K562 (cell line): Measurements from ENCODE around the gene CPLX4. TPM values are rescaled to one million over a fixed set of nuclear protein-coding genes. Genes with fewer than 3 reads are reported as not detected.

ENCODE experiments used
- ATAC-seq: fragments of 200-7000 bp; cut with Tn5 transposase; 3 replicates; pipeline ENCODE4 v1.9.1; 2020; ENCODE audit warnings: moderate library complexity
- BruUV-seq: library from RNA; stranded (reverse); fragments of 400-500 nt; replicated peaks from 2 replicates; lab custom pipeline; 2021; lab: Mats Ljungman, UMichigan
- CTCF ChIA-PET: fragments of 300-600 bp; formaldehyde crosslinking; extraction: SDS; loops from one replicate; lab custom pipeline; 2021; ENCODE audit warnings: low intra/inter-chr PET ratio; lab: Yijun Ruan, JAX
- POLR2A ChIA-PET: fragments of 300-600, 350-650 bp; sonication (Branson Sonifier 250); formaldehyde crosslinking; extraction: SDS; loops from one replicate; lab custom pipeline; 2021; ENCODE audit warnings: antibody characterized with exemption, inconsistent platforms; lab: Yijun Ruan, JAX
- DNase-seq, 4 experiments: peaks; one replicate each; pipeline versions ENCODE4 v3.0.0 to v3.0.0-alpha.2; 2011 to 2018; ENCODE audit warnings: low spot score in 3 of 4, mixed read lengths in 3 of 4; ENCODE audit errors: extremely low read depth in 1 of 4
- FAIRE-seq: peaks from 2 replicates; lab custom pipeline; 2011; peaks lifted over from hg19 to GRCh38; lab: Jason Lieb, UNC
- H2AFZ ChIP-seq: 2 replicates; pipeline ENCODE4 v1.6.0; 2011; ENCODE audit warnings: low read depth, low read length, control low read depth, inconsistent platforms
- H3K27ac ChIP-seq: fragments of 200-600 bp; 3 replicates; pipeline ENCODE4 v1.8.0; 2011; ENCODE audit warnings: low read depth, mild to moderate bottlenecking, control low read depth, inconsistent platforms, low read length, moderate library complexity, mixed read lengths; ENCODE audit errors: extremely low read depth
- H3K27me3 ChIP-seq, 2 experiments: fragments of 300-600 bp in 1 of 2; 2 replicates in 1 of 2; 3 replicates in 1 of 2; pipeline versions ENCODE4 v1.6.0 to v1.8.0; 2011; ENCODE audit warnings: inconsistent platforms in 2 of 2, low read length in 2 of 2, mild to moderate bottlenecking in 1 of 2, mixed read lengths in 1 of 2, moderate library complexity in 1 of 2; ENCODE audit not compliant: control insufficient read depth in 2 of 2, insufficient read depth in 2 of 2
- H3K36me3 ChIP-seq: fragments of 300-600 bp; 3 replicates; pipeline ENCODE4 v1.8.0; 2011; ENCODE audit warnings: mild to moderate bottlenecking, low read length, inconsistent platforms; ENCODE audit not compliant: control insufficient read depth, insufficient read depth
- H3K4me1 ChIP-seq, 2 experiments: fragments of 200-600 bp in 1 of 2; replicated peaks in 1 of 2; 2 replicates in 1 of 2; 3 replicates in 1 of 2; pipeline versions ENCODE4 v1.5.1 to v1.8.0; 2011; ENCODE audit warnings: inconsistent platforms in 2 of 2, low read length in 2 of 2, mild to moderate bottlenecking in 1 of 2, mixed read lengths in 1 of 2, moderate library complexity in 1 of 2; ENCODE audit not compliant: control insufficient read depth in 2 of 2, insufficient read depth in 2 of 2
- H3K4me2 ChIP-seq: 2 replicates; pipeline ENCODE4 v1.6.1; 2011; ENCODE audit warnings: low read length, control low read depth, inconsistent platforms, mixed read lengths; ENCODE audit not compliant: insufficient read depth
- H3K4me3 ChIP-seq: fragments of 200-600 bp; sonication (generic), shearing (Covaris generic); 2 replicates; pipeline ENCODE4 v1.5.1; 2016; ENCODE audit warnings: control low read depth, inconsistent platforms
- H3K79me2 ChIP-seq: fragments of 200-600 bp; 3 replicates; pipeline ENCODE4 v1.8.0; 2011; ENCODE audit warnings: low read length, inconsistent platforms; ENCODE audit not compliant: control insufficient read depth, insufficient read depth
- H3K9ac ChIP-seq, 2 experiments: 2 replicates each; pipeline versions ENCODE4 v1.6.0 to v1.6.1; 2011; ENCODE audit warnings: low read depth in 2 of 2, low read length in 2 of 2, control low read depth in 1 of 2, inconsistent platforms in 1 of 2, mild to moderate bottlenecking in 1 of 2, mixed read lengths in 1 of 2; ENCODE audit not compliant: insufficient read depth in 1 of 2
- H3K9me1 ChIP-seq: one replicate; pipeline ENCODE4 v1.6.0; 2011; ENCODE audit warnings: inconsistent platforms, mild to moderate bottlenecking, low read length, moderate library complexity; ENCODE audit not compliant: control insufficient read depth, insufficient read depth
- H3K9me3 ChIP-seq: replicated peaks from 2 replicates; pipeline ENCODE4 v1.5.1; 2011; ENCODE audit warnings: low read depth, low read length, inconsistent platforms; ENCODE audit not compliant: control insufficient read depth, insufficient read depth
- H4K20me1 ChIP-seq: replicated peaks from 2 replicates; pipeline ENCODE4 v1.6.1; 2011; ENCODE audit warnings: low read length, inconsistent platforms, mixed read lengths; ENCODE audit not compliant: control insufficient read depth, insufficient read depth
- IRF1 ChIP-seq: sonication (generic); formaldehyde crosslinking; IDR thresholded peaks from 2 replicates; pipeline ENCODE4 v1.8.0; 2022; ENCODE audit warnings: missing genetic modification reagents, mild to moderate bottlenecking, borderline replicate concordance
- NR4A1 ChIP-seq, 2 experiments: fragments of 250-450 bp in 1 of 2; fragments of 450-650 bp in 1 of 2; sonication (Bioruptor Pico) in 1 of 2; IDR thresholded peaks; 2 replicates each; pipeline versions ENCODE4 v1.4.0 to v1.6.1; 2016 to 2020; ENCODE audit warnings: mild to moderate bottlenecking in 2 of 2, missing compliant biosample characterization in 1 of 2, missing genetic modification characterization in 1 of 2, moderate library complexity in 1 of 2
- RBM25 ChIP-seq: fragments of 200-400 bp; formaldehyde crosslinking; IDR thresholded peaks from 2 replicates; pipeline ENCODE4 v1.6.1; 2018; ENCODE audit warnings: low read length, low read depth, moderate library complexity; ENCODE audit not compliant: severe bottlenecking
- TEAD2 ChIP-seq: fragments of 450-650 bp; IDR thresholded peaks from 2 replicates; pipeline ENCODE4 v1.6.1; 2016; ENCODE audit warnings: missing genetic modification characterization, control low read depth, missing compliant biosample characterization
- ZNF277 ChIP-seq: fragments of 250-450 bp; sonication (Bioruptor Pico); IDR thresholded peaks from 2 replicates; pipeline ENCODE4 v1.8.0; 2022; ENCODE audit warnings: inconsistent platforms, mild to moderate bottlenecking, moderate library complexity, borderline replicate concordance
- WGBS: fragments of 100-300 bp; shearing (Covaris generic); methylation state at CpG from one replicate; pipeline ENCODE4 v1.1.6; 2016; ENCODE audit warnings: low coverage, mixed read lengths; ENCODE audit not compliant: insufficient coverage; ENCODE audit errors: missing lambda C conversion rate; 5-methylcytosine and 5-hydroxymethylcytosine counted together
- in situ Hi-C: fragments of 300-500 bp; cut with MboI; formaldehyde crosslinking; loops from 4 replicates; pipeline ENCODE4 v1.15.0; 2018; ENCODE audit warnings: inconsistent platforms, mixed read lengths
- intact Hi-C: fragments of 100-400 bp; cut with micrococcal nuclease; formaldehyde crosslinking; loops from 2 replicates; pipeline ENCODE4 v1.14.2; 2022
- polyA plus RNA-seq, 8 experiments: library from polyadenylated mRNA; depleted of rRNA in 4 of 8; stranded (reverse) in 5 of 8; unstranded in 3 of 8; fragments of >200 nt; fragmentation: Nextera tagmentation in 2 of 8; fragmentation: Illumina TruSeq in 1 of 8; extraction: Ambion mirVana in 2 of 8; extraction: Trizol in 1 of 8; gene quantifications; 2 replicates each; pipeline versions ENCODE4 v1.2.1 to v1.2.3, GENCODE V29; 2011 to 2014; ENCODE audit warnings: inconsistent platforms in 1 of 8, missing spikeins in 1 of 8
- total RNA-seq, 7 experiments: library from RNA; depleted of rRNA in 6 of 7; stranded (reverse); fragments of >200 nt in 6 of 7; fragmentation: Illumina TruSeq in 2 of 7; extraction: Trizol in 2 of 7; gene quantifications; 2 replicates each; pipeline versions ENCODE4 v1.2.1 to v1.2.3, GENCODE V29; 2011 to 2021; ENCODE audit warnings: low replicate concordance in 1 of 7
- TF ChIP-seq, protein P1 (sequence below): sonication (generic); formaldehyde crosslinking; IDR thresholded peaks from 2 replicates; pipeline ENCODE4 v1.8.0; 2023; ENCODE audit warnings: mild to moderate bottlenecking, missing genetic modification reagents
- TF ChIP-seq, protein P2 (sequence below): fragments of 250-450 bp; sonication (Bioruptor Pico); IDR thresholded peaks from 2 replicates; pipeline ENCODE4 v1.5.0; 2021
- TF ChIP-seq, protein P3 (sequence below): fragments of 250-450 bp; sonication (Bioruptor Pico); IDR thresholded peaks from 2 replicates; pipeline ENCODE4 v1.8.0; 2021; ENCODE audit warnings: moderate library complexity, mild to moderate bottlenecking, inconsistent platforms

CPLX4 gene
- total and polyA plus RNA-seq, 9 of the 15 experiments (the other 6 are each of a cell fraction or from before 2014, with no cell fraction given), result not detected

GRCh38 chr18:59323931-59324622, 5.6 kb upstream of the CPLX4 start:
- intact Hi-C loops (no loop called here), in situ Hi-C loops (no loop called here)
- BruUV-seq, result no TSS peak
- H2AFZ ChIP-seq, result no peak overlapping the region
- H3K9ac ChIP-seq, result no peak overlapping the region
- no peaks in the 10 kb centered on the region for H3K4me1 ChIP-seq
- POLR2A ChIA-PET, result no interaction called here
- no peak overlapping the region for H3K4me3 ChIP-seq
- H4K20me1 ChIP-seq, result no peaks in the 10 kb centered on the region
- FAIRE-seq (no peak), DNase-seq (no peak), ATAC-seq (peak; percentile 33)
- no peak for TF ChIP-seq RBM25
- TF ChIP-seq, protein P1, sequence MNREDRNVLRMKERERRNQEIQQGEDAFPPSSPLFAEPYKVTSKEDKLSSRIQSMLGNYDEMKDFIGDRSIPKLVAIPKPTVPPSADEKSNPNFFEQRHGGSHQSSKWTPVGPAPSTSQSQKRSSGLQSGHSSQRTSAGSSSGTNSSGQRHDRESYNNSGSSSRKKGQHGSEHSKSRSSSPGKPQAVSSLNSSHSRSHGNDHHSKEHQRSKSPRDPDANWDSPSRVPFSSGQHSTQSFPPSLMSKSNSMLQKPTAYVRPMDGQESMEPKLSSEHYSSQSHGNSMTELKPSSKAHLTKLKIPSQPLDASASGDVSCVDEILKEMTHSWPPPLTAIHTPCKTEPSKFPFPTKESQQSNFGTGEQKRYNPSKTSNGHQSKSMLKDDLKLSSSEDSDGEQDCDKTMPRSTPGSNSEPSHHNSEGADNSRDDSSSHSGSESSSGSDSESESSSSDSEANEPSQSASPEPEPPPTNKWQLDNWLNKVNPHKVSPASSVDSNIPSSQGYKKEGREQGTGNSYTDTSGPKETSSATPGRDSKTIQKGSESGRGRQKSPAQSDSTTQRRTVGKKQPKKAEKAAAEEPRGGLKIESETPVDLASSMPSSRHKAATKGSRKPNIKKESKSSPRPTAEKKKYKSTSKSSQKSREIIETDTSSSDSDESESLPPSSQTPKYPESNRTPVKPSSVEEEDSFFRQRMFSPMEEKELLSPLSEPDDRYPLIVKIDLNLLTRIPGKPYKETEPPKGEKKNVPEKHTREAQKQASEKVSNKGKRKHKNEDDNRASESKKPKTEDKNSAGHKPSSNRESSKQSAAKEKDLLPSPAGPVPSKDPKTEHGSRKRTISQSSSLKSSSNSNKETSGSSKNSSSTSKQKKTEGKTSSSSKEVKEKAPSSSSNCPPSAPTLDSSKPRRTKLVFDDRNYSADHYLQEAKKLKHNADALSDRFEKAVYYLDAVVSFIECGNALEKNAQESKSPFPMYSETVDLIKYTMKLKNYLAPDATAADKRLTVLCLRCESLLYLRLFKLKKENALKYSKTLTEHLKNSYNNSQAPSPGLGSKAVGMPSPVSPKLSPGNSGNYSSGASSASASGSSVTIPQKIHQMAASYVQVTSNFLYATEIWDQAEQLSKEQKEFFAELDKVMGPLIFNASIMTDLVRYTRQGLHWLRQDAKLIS (CRISPR knock-in tag), result no peak
- no peak for TF ChIP-seq TEAD2 (tag)
- TF ChIP-seq, protein P2, sequence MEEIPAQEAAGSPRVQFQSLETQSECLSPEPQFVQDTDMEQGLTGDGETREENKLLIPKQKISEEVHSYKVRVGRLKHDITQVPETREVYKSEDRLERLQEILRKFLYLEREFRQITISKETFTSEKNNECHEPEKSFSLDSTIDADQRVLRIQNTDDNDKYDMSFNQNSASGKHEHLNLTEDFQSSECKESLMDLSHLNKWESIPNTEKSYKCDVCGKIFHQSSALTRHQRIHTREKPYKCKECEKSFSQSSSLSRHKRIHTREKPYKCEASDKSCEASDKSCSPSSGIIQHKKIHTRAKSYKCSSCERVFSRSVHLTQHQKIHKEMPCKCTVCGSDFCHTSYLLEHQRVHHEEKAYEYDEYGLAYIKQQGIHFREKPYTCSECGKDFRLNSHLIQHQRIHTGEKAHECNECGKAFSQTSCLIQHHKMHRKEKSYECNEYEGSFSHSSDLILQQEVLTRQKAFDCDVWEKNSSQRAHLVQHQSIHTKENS (CRISPR knock-in tag), result no peak
- TF ChIP-seq, protein P3, sequence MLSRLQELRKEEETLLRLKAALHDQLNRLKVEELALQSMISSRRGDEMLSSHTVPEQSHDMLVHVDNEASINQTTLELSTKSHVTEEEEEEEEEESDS, result no peak
- no peak for TF ChIP-seq ZNF277 (CRISPR knock-in tag)
- TF ChIP-seq IRF1 (CRISPR knock-in tag), result no peak
- no peak for TF ChIP-seq NR4A1 (CRISPR knock-in tag; IDR thresholded peaks at IDR 0.05)
- TF ChIP-seq NR4A1 (tag; IDR thresholded peaks at IDR 0.05), result no peak
- H3K79me2 ChIP-seq, result no peaks in the 10 kb centered on the region
- peaks cover 14% of the 10 kb centered on the region; the same call in 2 of the 3 replicates for H3K36me3 ChIP-seq
- H3K9me1 ChIP-seq, result no peaks in the 10 kb centered on the region
- 63% methylated on average over 7 of the region's 7 CpGs for WGBS
- H3K27me3 ChIP-seq, result peaks cover 0 to 4% of the 10 kb centered on the region in 2 experiments; a peak in 1 of 5 replicates
- no peak overlapping the region for H3K4me2 ChIP-seq
- no peak overlapping the region for H3K27ac ChIP-seq
- H3K9me3 ChIP-seq, result no peaks in the 10 kb centered on the region
- CTCF ChIA-PET, result no interaction called here
